NT2/D1 (cell line): ENCODE results near the gene MUC5AC.

Experiments used
- YY1 ChIP-seq: IDR thresholded peaks from 2 replicates; pipeline ENCODE4 v1.6.1; 2011; ENCODE audit not compliant: insufficient read length, insufficient read depth
- ZNF274 ChIP-seq: IDR thresholded peaks from 2 replicates; pipeline ENCODE4 v1.6.1; 2011; ENCODE audit warnings: mild to moderate bottlenecking, low read depth, low read length

DNA sequence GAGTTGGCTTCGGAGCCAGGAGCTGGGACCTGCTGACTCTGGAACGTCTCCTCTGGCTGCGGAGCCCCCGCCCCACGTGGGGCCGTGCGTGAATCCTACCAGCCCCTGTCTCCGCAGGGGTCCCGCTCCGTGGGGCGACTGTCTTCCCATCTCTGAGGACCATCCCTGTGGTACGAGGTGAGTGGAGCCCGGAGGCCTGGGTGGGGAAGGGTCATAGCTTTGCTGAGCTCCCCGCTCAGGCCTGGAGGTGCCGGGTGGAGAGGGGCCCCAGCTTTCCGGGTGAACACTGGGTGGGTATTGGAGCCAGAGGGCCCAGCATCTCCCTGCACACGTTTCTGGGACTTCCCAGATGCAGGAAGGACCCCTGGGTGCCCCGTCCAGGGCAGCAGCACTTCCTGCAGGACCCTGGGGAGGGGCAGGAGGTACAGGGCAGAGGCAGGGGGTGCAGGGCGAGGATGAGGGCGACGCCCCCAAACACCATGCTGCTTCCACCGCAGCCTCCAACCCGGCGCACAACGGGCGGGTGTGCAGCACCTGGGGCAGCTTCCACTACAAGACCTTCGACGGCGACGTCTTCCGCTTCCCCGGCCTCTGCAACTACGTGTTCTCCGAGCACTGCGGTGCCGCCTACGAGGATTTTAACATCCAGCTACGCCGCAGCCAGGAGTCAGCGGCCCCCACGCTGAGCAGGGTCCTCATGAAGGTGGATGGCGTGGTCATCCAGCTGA lies 3.8 kb downstream of the MUC5AC start:
- no peak for TF ChIP-seq YY1
- TF ChIP-seq ZNF274 = no peak
